Lung (tissue), 12 donors: ENCODE results near the gene NDUFA5. TPM values are rescaled to one million over a fixed set of nuclear protein-coding genes. Genes with fewer than 3 reads are reported as not detected.

Experiments used
- ATAC-seq: fragments of 200-7000 bp; cut with Tn5 transposase; one replicate; pipeline ENCODE4 v1.9.1; 2020; ENCODE audit warnings: moderate number of reproducible peaks; ENCODE audit not compliant: insufficient read depth, low FRiP score
- DNase-seq, 3 donors: peaks; one replicate each; pipeline ENCODE4 v3.0.0-alpha.2; 2013 to 2017
- H3K27ac ChIP-seq, 2 donors: one replicate each; pipeline ENCODE4 v1.5.1; 2013; ENCODE audit warnings: mild to moderate bottlenecking in 2 of 2, moderate library complexity in 2 of 2, control low read depth in 1 of 2, inconsistent platforms in 1 of 2, low read depth in 1 of 2, low read length in 1 of 2
- H3K27me3 ChIP-seq, 3 donors: one replicate each; pipeline ENCODE4 v1.5.1; 2013; ENCODE audit warnings: low read length in 2 of 3; ENCODE audit not compliant: control insufficient read depth in 3 of 3, insufficient read depth in 3 of 3
- H3K36me3 ChIP-seq, 4 donors: one replicate each; pipeline ENCODE4 v1.5.1; 2013; ENCODE audit warnings: low read length in 4 of 4, mild to moderate bottlenecking in 1 of 4, moderate library complexity in 1 of 4; ENCODE audit not compliant: control insufficient read depth in 4 of 4, insufficient read depth in 4 of 4
- H3K4me1 ChIP-seq, 5 donors: one replicate each; pipeline ENCODE4 v1.5.1; 2013; ENCODE audit warnings: low read length in 5 of 5, mild to moderate bottlenecking in 2 of 5, moderate library complexity in 1 of 5; ENCODE audit not compliant: control insufficient read depth in 5 of 5, insufficient read depth in 5 of 5
- H3K4me3 ChIP-seq: one replicate; pipeline ENCODE4 v1.5.1; 2013; ENCODE audit warnings: mild to moderate bottlenecking, control low read depth, moderate library complexity
- H3K9ac ChIP-seq, 2 donors: one replicate each; pipeline ENCODE4 v1.5.1; 2013; ENCODE audit warnings: low read length in 2 of 2, control low read depth in 1 of 2; ENCODE audit not compliant: insufficient read depth in 1 of 2
- H3K9me3 ChIP-seq, 4 donors: one replicate each; pipeline ENCODE4 v1.5.1; 2013; ENCODE audit warnings: low read length in 3 of 4, mild to moderate bottlenecking in 1 of 4, moderate library complexity in 1 of 4; ENCODE audit not compliant: control insufficient read depth in 4 of 4, insufficient read depth in 3 of 4
- CTCF ChIP-seq: IDR thresholded peaks from 2 replicates; pipeline ENCODE4 v1.5.1; 2012; ENCODE audit warnings: mild to moderate bottlenecking; ENCODE audit errors: control extremely low read depth, extremely low read depth
- WGBS, 2 donors: extraction: QIAGEN DNeasy Blood & Tissue Kit; methylation state at CpG; one replicate each; pipeline ENCODE4 v1.1.7; 2013; 5-methylcytosine and 5-hydroxymethylcytosine counted together
- polyA plus RNA-seq, 2 donors: library from polyadenylated mRNA; stranded (reverse); fragments of 200-250 nt; gene quantifications; one replicate each; pipeline ENCODE4 v1.2.1, GENCODE V29; 2013
- total RNA-seq, 2 donors: library from RNA; depleted of rRNA in 1 of 2; stranded (reverse); fragments of >200 nt in 1 of 2; gene quantifications; one replicate each; pipeline ENCODE4 v1.2.1, GENCODE V29; 2014 to 2021
- donor health status: control.
- donor health status: control.
- donor health status: Bipolar disorder and iron deficiency.
- donor health status: healthy.
- donor health status: DM: yes; HTN: yes; CAD: no.

The NDUFA5 gene
- total and polyA plus RNA-seq, 4 donors = 36.5 to 104 (median 66.7) TPM

- 81 to 89% methylated on average over 1 of the region's 1 CpG for WGBS, 2 donors
- H3K27me3 ChIP-seq = peaks cover 0 to 2% (median 0%) of the 10 kb centered on the region in 3 donors
- peaks cover 0 to 7% (median 0%) of the 10 kb centered on the region in 5 donors for H3K4me1 ChIP-seq
- H3K9ac ChIP-seq = no peak overlapping the region
- no peak overlapping the region for H3K4me3 ChIP-seq
- DNase-seq (no peak), ATAC-seq (no peak)
- no peaks in the 10 kb centered on the region for H3K9me3 ChIP-seq
- H3K36me3 ChIP-seq = no peaks in the 10 kb centered on the region
- TF ChIP-seq CTCF = no peak
- H3K27ac ChIP-seq = no peak overlapping the region
Measured at GRCh38 chr7:123498031-123498430, 59.6 kb downstream of the NDUFA5 start.

GRCh38 chr7:123494193-123494796, 63.3 kb downstream of the NDUFA5 start:
- Histone ChIP-seq H3K36me3 (no peaks in the 10 kb centered on the region), H3K4me3 (no peak overlapping the region), H3K9me3 (no peaks in the 10 kb centered on the region), H3K27me3 (peaks cover 0 to 2% (median 0%) of the 10 kb centered on the region in 3 donors), H3K9ac (no peak overlapping the region), H3K27ac (no peak overlapping the region), H3K4me1 (peaks cover 0 to 7% (median 0%) of the 10 kb centered on the region in 5 donors)
- 8 to 12% methylated on average over 3 of the region's 3 CpGs for WGBS, 2 donors
- ATAC-seq (no peak), DNase-seq (peak in 2 of 3 donors; percentile 60 to 65)
- TF ChIP-seq CTCF = peak; percentile 37

- DNase-seq (no peak), ATAC-seq (no peak)
- Histone ChIP-seq H3K4me3 (no peak overlapping the region), H3K9me3 (no peaks in the 10 kb centered on the region), H3K27ac (no peak overlapping the region), H3K27me3 (peaks cover 0 to 2% (median 0%) of the 10 kb centered on the region in 3 donors), H3K9ac (no peak overlapping the region), H3K36me3 (no peaks in the 10 kb centered on the region), H3K4me1 (no peaks in the 10 kb centered on the region)
- no peak for TF ChIP-seq CTCF
- 80 to 85% methylated on average over 3 of the region's 3 CpGs for WGBS, 2 donors
Measured at GRCh38 chr7:123492485-123492884, 65.1 kb downstream of the NDUFA5 start.

Other genes starting within 250 kb of the NDUFA5 start
- gene IQUB, start 23.2 kb downstream of the NDUFA5 start, total RNA-seq = 10 to 100 TPM in 1 of 2 donors, 1 to 10 TPM in 1; 5.1 to 17.4 TPM
- gene IQUB, start 23.2 kb downstream of the NDUFA5 start, polyA plus RNA-seq = 1 to 10 TPM; 1.0 to 1.2 TPM
- not detected for gene ASB15, start 44.0 kb upstream of the NDUFA5 start, total RNA-seq
- gene ASB15, start 44.0 kb upstream of the NDUFA5 start, polyA plus RNA-seq = not detected
- 1 to 10 TPM in 1 of 2 donors, not detected in 1; 1.1 TPM for gene LMOD2, start 98.0 kb upstream of the NDUFA5 start, total RNA-seq
- gene LMOD2, start 98.0 kb upstream of the NDUFA5 start, polyA plus RNA-seq = not detected
- 10 to 100 TPM; 28.3 to 52.7 TPM for gene WASL, start 191.2 kb upstream of the NDUFA5 start, total RNA-seq
- 10 to 100 TPM; 11.8 to 16.0 TPM for gene WASL, start 191.2 kb upstream of the NDUFA5 start, polyA plus RNA-seq